K562 (cell line): ENCODE measurements around the gene GRIK3. TPM values are rescaled to one million over a fixed set of nuclear protein-coding genes. Genes with fewer than 3 reads are reported as not detected.

ENCODE experiments used
- ATAC-seq: fragments of 200-7000 bp; cut with Tn5 transposase; 3 replicates; pipeline ENCODE4 v1.9.1; 2020; ENCODE audit warnings: moderate library complexity
- BruUV-seq: library from RNA; stranded (reverse); fragments of 400-500 nt; replicated peaks from 2 replicates; lab custom pipeline; 2021; lab: Mats Ljungman, UMichigan
- CTCF ChIA-PET: fragments of 300-600 bp; formaldehyde crosslinking; extraction: SDS; loops from one replicate; lab custom pipeline; 2021; ENCODE audit warnings: low intra/inter-chr PET ratio; lab: Yijun Ruan, JAX
- POLR2A ChIA-PET: fragments of 300-600, 350-650 bp; sonication (Branson Sonifier 250); formaldehyde crosslinking; extraction: SDS; loops from one replicate; lab custom pipeline; 2021; ENCODE audit warnings: antibody characterized with exemption, inconsistent platforms; lab: Yijun Ruan, JAX
- DNase-seq, 4 experiments: peaks; one replicate each; pipeline versions ENCODE4 v3.0.0 to v3.0.0-alpha.2; 2011 to 2018; ENCODE audit warnings: low spot score in 3 of 4, mixed read lengths in 3 of 4; ENCODE audit errors: extremely low read depth in 1 of 4
- FAIRE-seq: peaks from 2 replicates; lab custom pipeline; 2011; peaks lifted over from hg19 to GRCh38; lab: Jason Lieb, UNC
- H2AFZ ChIP-seq: 2 replicates; pipeline ENCODE4 v1.6.0; 2011; ENCODE audit warnings: low read depth, low read length, control low read depth, inconsistent platforms
- H3K27ac ChIP-seq: fragments of 200-600 bp; 3 replicates; pipeline ENCODE4 v1.8.0; 2011; ENCODE audit warnings: low read depth, mild to moderate bottlenecking, control low read depth, inconsistent platforms, low read length, moderate library complexity, mixed read lengths; ENCODE audit errors: extremely low read depth
- H3K27me3 ChIP-seq, 2 experiments: fragments of 300-600 bp in 1 of 2; 2 replicates in 1 of 2; 3 replicates in 1 of 2; pipeline versions ENCODE4 v1.6.0 to v1.8.0; 2011; ENCODE audit warnings: inconsistent platforms in 2 of 2, low read length in 2 of 2, mild to moderate bottlenecking in 1 of 2, mixed read lengths in 1 of 2, moderate library complexity in 1 of 2; ENCODE audit not compliant: control insufficient read depth in 2 of 2, insufficient read depth in 2 of 2
- H3K36me3 ChIP-seq: fragments of 300-600 bp; 3 replicates; pipeline ENCODE4 v1.8.0; 2011; ENCODE audit warnings: mild to moderate bottlenecking, low read length, inconsistent platforms; ENCODE audit not compliant: control insufficient read depth, insufficient read depth
- H3K4me1 ChIP-seq, 2 experiments: fragments of 200-600 bp in 1 of 2; replicated peaks in 1 of 2; 2 replicates in 1 of 2; 3 replicates in 1 of 2; pipeline versions ENCODE4 v1.5.1 to v1.8.0; 2011; ENCODE audit warnings: inconsistent platforms in 2 of 2, low read length in 2 of 2, mild to moderate bottlenecking in 1 of 2, mixed read lengths in 1 of 2, moderate library complexity in 1 of 2; ENCODE audit not compliant: control insufficient read depth in 2 of 2, insufficient read depth in 2 of 2
- H3K4me2 ChIP-seq: 2 replicates; pipeline ENCODE4 v1.6.1; 2011; ENCODE audit warnings: low read length, control low read depth, inconsistent platforms, mixed read lengths; ENCODE audit not compliant: insufficient read depth
- H3K4me3 ChIP-seq: fragments of 200-600 bp; sonication (generic), shearing (Covaris generic); 2 replicates; pipeline ENCODE4 v1.5.1; 2016; ENCODE audit warnings: control low read depth, inconsistent platforms
- H3K79me2 ChIP-seq: fragments of 200-600 bp; 3 replicates; pipeline ENCODE4 v1.8.0; 2011; ENCODE audit warnings: low read length, inconsistent platforms; ENCODE audit not compliant: control insufficient read depth, insufficient read depth
- H3K9ac ChIP-seq, 2 experiments: 2 replicates each; pipeline versions ENCODE4 v1.6.0 to v1.6.1; 2011; ENCODE audit warnings: low read depth in 2 of 2, low read length in 2 of 2, control low read depth in 1 of 2, inconsistent platforms in 1 of 2, mild to moderate bottlenecking in 1 of 2, mixed read lengths in 1 of 2; ENCODE audit not compliant: insufficient read depth in 1 of 2
- H3K9me1 ChIP-seq: one replicate; pipeline ENCODE4 v1.6.0; 2011; ENCODE audit warnings: inconsistent platforms, mild to moderate bottlenecking, low read length, moderate library complexity; ENCODE audit not compliant: control insufficient read depth, insufficient read depth
- H3K9me3 ChIP-seq: replicated peaks from 2 replicates; pipeline ENCODE4 v1.5.1; 2011; ENCODE audit warnings: low read depth, low read length, inconsistent platforms; ENCODE audit not compliant: control insufficient read depth, insufficient read depth
- H4K20me1 ChIP-seq: replicated peaks from 2 replicates; pipeline ENCODE4 v1.6.1; 2011; ENCODE audit warnings: low read length, inconsistent platforms, mixed read lengths; ENCODE audit not compliant: control insufficient read depth, insufficient read depth
- CCAR2 ChIP-seq: fragments of 200-400 bp; formaldehyde crosslinking; IDR thresholded peaks from 2 replicates; pipeline ENCODE4 v1.6.1; 2017; ENCODE audit warnings: mild to moderate bottlenecking, low read depth, low read length
- CREM ChIP-seq: IDR thresholded peaks from 2 replicates; pipeline ENCODE4 v1.6.1; 2014; ENCODE audit warnings: antibody characterized with exemption, low read depth
- ERF ChIP-seq: fragments of 450-650 bp; formaldehyde crosslinking; IDR thresholded peaks from 2 replicates; pipeline ENCODE4 v1.4.0; 2020; ENCODE audit warnings: mild to moderate bottlenecking, mixed read lengths
- ETV6 ChIP-seq, 3 experiments: fragments of 150-350 bp in 1 of 3; sonication (generic) in 1 of 3; formaldehyde crosslinking in 1 of 3; IDR thresholded peaks; 2 replicates each; pipeline versions ENCODE4 v1.6.1 to v1.8.0; 2014 to 2022; ENCODE audit warnings: borderline replicate concordance in 2 of 3, low read depth in 2 of 3, antibody characterized with exemption in 1 of 3, low read length in 1 of 3, mild to moderate bottlenecking in 1 of 3, missing genetic modification reagents in 1 of 3
- GATAD2A ChIP-seq: fragments of 450-650 bp; IDR thresholded peaks from 2 replicates; pipeline ENCODE4 v1.6.1; 2017
- IRF2 ChIP-seq: sonication (generic); formaldehyde crosslinking; IDR thresholded peaks from 2 replicates; pipeline ENCODE4 v1.8.1; 2022; ENCODE audit warnings: mild to moderate bottlenecking, missing genetic modification reagents
- JUNB ChIP-seq: fragments of 450-650 bp; formaldehyde crosslinking; conservative IDR thresholded peaks from 2 replicates; pipeline ENCODE4 v1.4.0; 2020; ENCODE audit warnings: mild to moderate bottlenecking
- NFIC ChIP-seq: fragments of 450-650 bp; IDR thresholded peaks from 2 replicates; pipeline ENCODE4 v1.6.1; 2017; ENCODE audit warnings: mild to moderate bottlenecking, inconsistent platforms
- SUPT5H ChIP-seq: fragments of 450-650 bp; IDR thresholded peaks from 2 replicates; pipeline ENCODE4 v1.6.1; 2016
- TAF1 ChIP-seq: IDR thresholded peaks from 2 replicates; pipeline ENCODE4 v1.6.1; 2011; ENCODE audit warnings: mild to moderate bottlenecking, low read length, moderate library complexity; ENCODE audit not compliant: insufficient read depth, control insufficient read depth, severe bottlenecking; ENCODE audit errors: extremely low read depth
- XRCC4 ChIP-seq: IDR thresholded peaks from one replicate; pipeline ENCODE4 v1.6.1; 2011; ENCODE audit not compliant: insufficient read depth, insufficient read length; ENCODE audit errors: extremely low read depth
- ZBED1 ChIP-seq: IDR thresholded peaks from 2 replicates; pipeline ENCODE4 v1.6.1; 2014
- ZNF311 ChIP-seq: fragments of 250-450 bp; sonication (Bioruptor Pico); IDR thresholded peaks from 2 replicates; pipeline ENCODE4 v1.4.0; 2020; ENCODE audit warnings: mild to moderate bottlenecking, moderate library complexity
- WGBS: fragments of 100-300 bp; shearing (Covaris generic); methylation state at CpG from one replicate; pipeline ENCODE4 v1.1.6; 2016; ENCODE audit warnings: low coverage, mixed read lengths; ENCODE audit not compliant: insufficient coverage; ENCODE audit errors: missing lambda C conversion rate; 5-methylcytosine and 5-hydroxymethylcytosine counted together
- in situ Hi-C: fragments of 300-500 bp; cut with MboI; formaldehyde crosslinking; loops from 4 replicates; pipeline ENCODE4 v1.15.0; 2018; ENCODE audit warnings: inconsistent platforms, mixed read lengths
- intact Hi-C: fragments of 100-400 bp; cut with micrococcal nuclease; formaldehyde crosslinking; loops from 2 replicates; pipeline ENCODE4 v1.14.2; 2022
- polyA plus RNA-seq, 8 experiments: library from polyadenylated mRNA; depleted of rRNA in 4 of 8; stranded (reverse) in 5 of 8; unstranded in 3 of 8; fragments of >200 nt; fragmentation: Nextera tagmentation in 2 of 8; fragmentation: Illumina TruSeq in 1 of 8; extraction: Ambion mirVana in 2 of 8; extraction: Trizol in 1 of 8; gene quantifications; 2 replicates each; pipeline versions ENCODE4 v1.2.1 to v1.2.3, GENCODE V29; 2011 to 2014; ENCODE audit warnings: inconsistent platforms in 1 of 8, missing spikeins in 1 of 8
- total RNA-seq, 7 experiments: library from RNA; depleted of rRNA in 6 of 7; stranded (reverse); fragments of >200 nt in 6 of 7; fragmentation: Illumina TruSeq in 2 of 7; extraction: Trizol in 2 of 7; gene quantifications; 2 replicates each; pipeline versions ENCODE4 v1.2.1 to v1.2.3, GENCODE V29; 2011 to 2021; ENCODE audit warnings: low replicate concordance in 1 of 7
- TF ChIP-seq, protein P1 (sequence below): fragments of 250-450 bp; sonication (Bioruptor Pico); IDR thresholded peaks from 2 replicates; pipeline ENCODE4 v1.4.0; 2020; ENCODE audit warnings: mild to moderate bottlenecking

The GRIK3 gene
- total and polyA plus RNA-seq, 9 of the 15 experiments (the other 6 are each of a cell fraction or from before 2014, with no cell fraction given): not detected

DNA sequence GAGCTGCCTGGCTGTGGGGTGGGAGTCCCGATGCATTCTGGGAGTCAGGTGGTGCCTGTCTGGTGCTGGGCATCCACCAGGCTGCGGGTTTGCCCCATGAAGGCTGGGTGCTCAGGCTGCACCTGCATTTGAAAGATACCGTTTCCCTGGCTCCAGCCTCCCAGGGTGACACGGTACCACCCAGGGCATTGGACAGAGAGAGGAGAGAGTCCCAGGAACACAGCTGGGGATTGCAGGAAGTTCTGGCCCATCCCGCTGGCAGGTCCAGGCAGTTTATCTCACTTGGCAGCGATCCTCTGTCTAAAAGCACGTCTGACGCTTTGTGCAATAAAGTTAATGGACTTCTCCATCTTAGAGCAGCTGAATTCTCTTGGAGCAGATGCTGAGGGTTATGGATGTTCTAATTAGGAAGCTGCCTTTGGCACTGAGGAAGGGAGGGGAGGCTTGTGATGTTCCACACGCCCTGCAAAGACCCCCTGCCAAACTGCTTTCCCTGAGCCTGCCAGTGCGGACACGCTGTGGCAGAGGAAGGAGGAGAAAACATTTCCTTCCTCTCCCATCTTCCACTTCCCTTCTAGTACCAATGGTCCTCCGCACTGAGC lies 246.9 kb downstream of the GRIK3 start (continued):
- TF ChIP-seq, protein P1, sequence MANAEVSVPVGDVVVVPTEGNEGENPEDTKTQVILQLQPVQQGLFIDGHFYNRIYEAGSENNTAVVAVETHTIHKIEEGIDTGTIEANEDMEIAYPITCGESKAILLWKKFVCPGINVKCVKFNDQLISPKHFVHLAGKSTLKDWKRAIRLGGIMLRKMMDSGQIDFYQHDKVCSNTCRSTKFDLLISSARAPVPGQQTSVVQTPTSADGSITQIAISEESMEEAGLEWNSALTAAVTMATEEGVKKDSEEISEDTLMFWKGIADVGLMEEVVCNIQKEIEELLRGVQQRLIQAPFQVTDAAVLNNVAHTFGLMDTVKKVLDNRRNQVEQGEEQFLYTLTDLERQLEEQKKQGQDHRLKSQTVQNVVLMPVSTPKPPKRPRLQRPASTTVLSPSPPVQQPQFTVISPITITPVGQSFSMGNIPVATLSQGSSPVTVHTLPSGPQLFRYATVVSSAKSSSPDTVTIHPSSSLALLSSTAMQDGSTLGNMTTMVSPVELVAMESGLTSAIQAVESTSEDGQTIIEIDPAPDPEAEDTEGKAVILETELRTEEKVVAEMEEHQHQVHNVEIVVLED: no peak
- TF ChIP-seq ZBED1 (no peak), JUNB (CRISPR knock-in tag) (no peak), ETV6 (IDR thresholded peaks at IDR 0.05; ENCODE audit: borderline replicate concordance in 1 of 2, low read depth in 2 of 2, low read length in 1 of 2) (no peak), ETV6 (CRISPR knock-in tag; IDR thresholded peaks at IDR 0.05; ENCODE audit: borderline replicate concordance) (no peak), ERF (CRISPR knock-in tag) (no peak), ZNF311 (CRISPR knock-in tag) (no peak), XRCC4 (no peak), NFIC (no peak), SUPT5H (no peak)

DNA sequence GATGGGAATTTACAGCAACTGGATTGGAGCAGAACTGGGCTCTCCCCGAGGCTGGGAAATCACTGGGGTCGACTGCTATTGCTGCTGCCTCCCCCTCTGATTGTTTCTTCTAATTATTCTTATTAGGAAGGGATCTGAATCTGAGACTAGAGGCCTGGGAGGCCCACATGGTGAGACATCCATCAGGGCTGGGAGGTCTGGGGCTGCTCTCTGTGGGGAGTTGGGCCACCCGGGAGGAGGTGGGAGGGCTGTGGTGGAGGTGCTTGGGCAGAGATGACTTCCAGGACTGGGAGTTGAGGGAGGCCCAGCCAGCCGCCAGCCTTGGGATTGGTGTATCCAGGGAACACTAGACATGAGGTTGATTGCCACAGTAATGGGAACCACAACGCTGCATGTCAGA lies 247.9 kb downstream of the GRIK3 start:
- WGBS: 0% methylated on average over 5 of the region's 5 CpGs
- Histone ChIP-seq H3K36me3 (no peaks in the 10 kb centered on the region), H3K27ac (no peak overlapping the region), H3K27me3 (peaks cover 0 to 15% of the 10 kb centered on the region in 2 experiments; a peak in 3 of 5 replicates), H3K9me1 (no peaks in the 10 kb centered on the region), H3K4me2 (no peak overlapping the region), H4K20me1 (peaks cover 13% of the 10 kb centered on the region), H3K9me3 (no peaks in the 10 kb centered on the region), H3K9ac (no peak overlapping the region), H3K4me3 (no peak overlapping the region), H3K79me2 (no peaks in the 10 kb centered on the region)
- CTCF ChIA-PET: no interaction called here
- DNase-seq (no peak), FAIRE-seq (no peak), ATAC-seq (no peak)
- POLR2A ChIA-PET: interaction anchor here (1.2 kb wide), 1 partner anchor 22 kb away, joined by 4 read pairs; no protein-coding TSS in a partner anchor
- intact Hi-C loops (no loop called here), in situ Hi-C loops (no loop called here)
- no TSS peak for BruUV-seq
- no peak for TF ChIP-seq IRF2
- no peak for TF ChIP-seq CREM
- TF ChIP-seq GATAD2A: no peak
- TF ChIP-seq TAF1: no peak
- no peak for TF ChIP-seq CCAR2
- TF ChIP-seq, all 486 proteins: peak for 0
- Histone ChIP-seq H3K4me1 (no peaks in the 10 kb centered on the region), H2AFZ (no peak overlapping the region)
